H9 (cell line): ENCODE results near the gene PPARGC1A. TPM values are rescaled to one million over a fixed set of nuclear protein-coding genes. Genes with fewer than 3 reads are reported as not detected.

ENCODE experiments used
- DNase-seq: peaks from one replicate; pipeline ENCODE4 v3.0.0-alpha.2; 2017
- H2AFZ ChIP-seq: one replicate; pipeline ENCODE4 v1.6.1; 2013; ENCODE audit warnings: mild to moderate bottlenecking, low read length, control low read depth, moderate library complexity
- H2AK5ac ChIP-seq: 2 replicates; pipeline ENCODE4 v1.6.1; 2013; ENCODE audit warnings: low read length, control low read depth, mixed read lengths; ENCODE audit not compliant: insufficient read length
- H2BK120ac ChIP-seq: one replicate; pipeline ENCODE4 v1.6.1; 2013; ENCODE audit warnings: low read depth, mild to moderate bottlenecking, low read length, control low read depth, inconsistent platforms; ENCODE audit not compliant: poor library complexity, severe bottlenecking
- H2BK12ac ChIP-seq: 2 replicates; pipeline ENCODE4 v1.6.1; 2013; ENCODE audit warnings: low read length, control low read depth, mixed read lengths, low read depth; ENCODE audit not compliant: insufficient read length
- H2BK15ac ChIP-seq: 2 replicates; pipeline ENCODE4 v1.6.1; 2013; ENCODE audit warnings: low read depth, low read length, control low read depth
- H2BK20ac ChIP-seq: one replicate; pipeline ENCODE4 v1.6.1; 2013; ENCODE audit warnings: low read depth, mild to moderate bottlenecking, low read length, control low read depth, inconsistent platforms; ENCODE audit not compliant: poor library complexity, severe bottlenecking
- H2BK5ac ChIP-seq: 2 replicates; pipeline ENCODE4 v1.6.1; 2013; ENCODE audit warnings: low read length, control low read depth, mixed read lengths; ENCODE audit not compliant: insufficient read length
- H3K14ac ChIP-seq: 2 replicates; pipeline ENCODE4 v1.6.1; 2013; ENCODE audit warnings: low read length, control low read depth; ENCODE audit not compliant: insufficient read depth
- H3K18ac ChIP-seq: 2 replicates; pipeline ENCODE4 v1.6.1; 2013; ENCODE audit warnings: low read depth, mild to moderate bottlenecking, mixed read lengths, low read length, control low read depth; ENCODE audit not compliant: insufficient read length
- H3K23ac ChIP-seq: 2 replicates; pipeline ENCODE4 v1.6.1; 2013; ENCODE audit warnings: low read length, control low read depth, mixed read lengths, low read depth; ENCODE audit not compliant: insufficient read length
- H3K23me2 ChIP-seq: 2 replicates; pipeline ENCODE4 v1.6.1; 2013; ENCODE audit warnings: low read depth, mild to moderate bottlenecking, mixed read lengths, low read length, control low read depth; ENCODE audit not compliant: insufficient read length, poor library complexity, severe bottlenecking
- H3K27ac ChIP-seq: 2 replicates; pipeline ENCODE4 v1.5.1; 2013; ENCODE audit warnings: low read length, control low read depth, mixed read lengths, low read depth; ENCODE audit not compliant: insufficient read length
- H3K27me3 ChIP-seq: 2 replicates; pipeline ENCODE4 v1.6.1; 2013; ENCODE audit warnings: low read length, control low read depth, inconsistent platforms; ENCODE audit not compliant: insufficient read depth
- H3K4ac ChIP-seq: 2 replicates; pipeline ENCODE4 v1.6.1; 2013; ENCODE audit warnings: low read depth, mild to moderate bottlenecking, control low read depth, inconsistent platforms, low read length, moderate library complexity
- H3K4me1 ChIP-seq: 2 replicates; pipeline ENCODE4 v1.6.1; 2013; ENCODE audit warnings: low read length, control low read depth, inconsistent platforms; ENCODE audit not compliant: insufficient read depth
- H3K4me2 ChIP-seq: 2 replicates; pipeline ENCODE4 v1.6.1; 2013; ENCODE audit warnings: low read length, control low read depth, mixed read lengths; ENCODE audit not compliant: insufficient read length, insufficient read depth
- H3K56ac ChIP-seq: 2 replicates; pipeline ENCODE4 v1.6.1; 2013; ENCODE audit warnings: low read depth, mild to moderate bottlenecking, mixed read lengths, low read length, control low read depth; ENCODE audit not compliant: insufficient read length
- H3K79me1 ChIP-seq: 2 replicates; pipeline ENCODE4 v1.6.1; 2013; ENCODE audit warnings: low read depth, mild to moderate bottlenecking, moderate library complexity, low read length, control low read depth, inconsistent platforms; ENCODE audit not compliant: insufficient read depth, poor library complexity, severe bottlenecking
- H3K79me2 ChIP-seq: 2 replicates; pipeline ENCODE4 v1.6.1; 2013; ENCODE audit warnings: low read length, control low read depth, inconsistent platforms; ENCODE audit not compliant: insufficient read depth
- H3K9ac ChIP-seq: 2 replicates; pipeline ENCODE4 v1.6.1; 2013; ENCODE audit warnings: low read length, control low read depth, mixed read lengths; ENCODE audit not compliant: insufficient read length; ENCODE audit errors: extremely low read depth
- H3K9me3 ChIP-seq: one replicate; pipeline ENCODE4 v1.6.1; 2013; ENCODE audit warnings: low read depth, low read length, inconsistent platforms; ENCODE audit not compliant: control insufficient read depth
- H3T11ph ChIP-seq: one replicate; pipeline ENCODE4 v1.6.1; 2013; ENCODE audit warnings: mild to moderate bottlenecking, low read length, control low read depth, inconsistent platforms
- H4K20me1 ChIP-seq: one replicate; pipeline ENCODE4 v1.6.1; 2013; ENCODE audit not compliant: control insufficient read depth, insufficient read length, insufficient read depth
- H4K5ac ChIP-seq: 2 replicates; pipeline ENCODE4 v1.6.1; 2013; ENCODE audit warnings: low read depth, mild to moderate bottlenecking, mixed read lengths, low read length, control low read depth; ENCODE audit not compliant: insufficient read length
- H4K8ac ChIP-seq: replicated peaks from 2 replicates; pipeline ENCODE4 v1.6.1; 2013; ENCODE audit warnings: low read length, control low read depth, mixed read lengths, low read depth; ENCODE audit not compliant: insufficient read length
- H4K91ac ChIP-seq: 2 replicates; pipeline ENCODE4 v1.6.1; 2013; ENCODE audit warnings: low read depth, mild to moderate bottlenecking, moderate library complexity, mixed read lengths, low read length, control low read depth; ENCODE audit not compliant: insufficient read length
- H3K27ac Mint-ChIP-seq, 3 experiments: 2 replicates in 2 of 3; 3 replicates in 1 of 3; pipeline ENCODE4 v1.8.0; 2020 to 2021; ENCODE audit warnings: mixed read lengths in 3 of 3, mild to moderate bottlenecking in 1 of 3, moderate library complexity in 1 of 3
- H3K27me3 Mint-ChIP-seq: 2 replicates; pipeline ENCODE4 v1.8.0; 2021; ENCODE audit warnings: low read depth, mild to moderate bottlenecking, moderate library complexity, mixed read lengths
- H3K36me3 Mint-ChIP-seq, 3 experiments: 2 replicates in 2 of 3; 3 replicates in 1 of 3; pipeline ENCODE4 v1.8.0; 2020 to 2021; ENCODE audit warnings: low read depth in 3 of 3, mixed read lengths in 3 of 3; ENCODE audit not compliant: insufficient read depth in 1 of 3
- H3K4me1 Mint-ChIP-seq, 2 experiments: 2 replicates each; pipeline ENCODE4 v1.8.0; 2020; ENCODE audit warnings: mixed read lengths in 2 of 2
- H3K4me3 Mint-ChIP-seq, 2 experiments: 2 replicates in 1 of 2; 3 replicates in 1 of 2; pipeline ENCODE4 v1.8.0; 2020 to 2021; ENCODE audit warnings: mild to moderate bottlenecking in 2 of 2, mixed read lengths in 2 of 2, moderate library complexity in 1 of 2
- H3K9me3 Mint-ChIP-seq, 2 experiments: 2 replicates in 1 of 2; 3 replicates in 1 of 2; pipeline ENCODE4 v1.8.0; 2020; ENCODE audit warnings: mild to moderate bottlenecking in 2 of 2, mixed read lengths in 2 of 2, moderate library complexity in 1 of 2
- WGBS: extraction: QIAGEN DNeasy Blood & Tissue Kit; methylation state at CpG from one replicate; pipeline ENCODE4 v1.1.7; 2013; ENCODE audit warnings: missing lambda C conversion rate, low lambda C conversion rate, mixed read lengths; ENCODE audit not compliant: insufficient read length; ENCODE audit errors: extremely low coverage; 5-methylcytosine and 5-hydroxymethylcytosine counted together
- total RNA-seq: library from RNA; stranded (reverse); gene quantifications from 2 replicates; pipeline ENCODE4 v1.2.1, GENCODE V29; 2021
- TF ChIP-seq, protein P1 (sequence below): fragments of 200-600 bp; sonication (generic); conservative IDR thresholded peaks from 3 replicates; pipeline ENCODE4 v1.8.0; 2021; ENCODE audit warnings: antibody characterized with exemption, mild to moderate bottlenecking

Gene PPARGC1A
- total RNA-seq, 1 experiment from 2014 or later: 1.7 TPM

DNA sequence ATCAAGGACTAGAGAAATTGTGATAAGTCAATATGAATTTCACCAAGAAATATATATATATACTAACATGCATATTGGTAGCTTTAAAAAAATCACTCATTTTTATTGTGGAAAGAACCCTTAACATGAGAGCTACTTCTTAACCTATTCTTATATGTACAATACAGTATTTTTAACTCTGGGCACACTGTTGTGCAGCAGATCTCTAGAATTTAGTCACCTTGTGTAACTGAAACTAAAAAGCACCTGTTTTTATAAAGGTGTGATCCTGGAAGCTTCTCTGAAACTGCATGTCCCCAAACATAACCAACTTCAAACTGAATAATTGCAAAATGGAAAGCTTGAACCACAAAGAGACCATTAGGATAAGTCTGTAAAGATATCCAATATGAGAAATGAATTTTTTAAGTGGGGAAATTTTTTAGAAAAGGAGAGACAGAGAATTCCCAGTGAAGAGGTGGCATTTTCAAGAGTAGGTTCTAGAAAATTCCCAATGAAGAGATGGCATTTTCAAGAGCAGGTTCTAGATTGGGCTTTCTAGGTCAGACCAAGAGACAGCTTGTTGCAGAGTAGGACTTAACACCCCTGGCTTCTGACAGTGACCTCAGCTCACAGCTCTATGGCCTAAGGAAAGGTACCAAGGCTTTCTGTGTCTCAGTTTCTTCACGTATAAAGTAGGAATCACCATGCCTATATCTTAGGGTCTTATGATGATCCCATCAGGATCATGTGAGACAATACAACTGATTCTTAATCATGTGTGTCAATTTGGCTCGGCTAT is 22.0 kb upstream of the PPARGC1A start:
- Histone ChIP-seq H2BK5ac (no peak overlapping the region), H3K4me2 (no peak overlapping the region), H2BK15ac (no peak overlapping the region), H3K27me3 (no peaks in the 10 kb centered on the region), H2AFZ (no peak overlapping the region), H4K5ac (no peak overlapping the region), H2BK12ac (no peak overlapping the region), H3K79me1 (no peaks in the 10 kb centered on the region), H2BK120ac (no peak overlapping the region), H3K9me3 (no peaks in the 10 kb centered on the region), H3K4me1 (no peaks in the 10 kb centered on the region), H2BK20ac (no peak overlapping the region), H3K18ac (no peak overlapping the region), H4K20me1 (no peaks in the 10 kb centered on the region), H3K23me2 (no peaks in the 10 kb centered on the region), H4K91ac (no peak overlapping the region), H3K79me2 (no peaks in the 10 kb centered on the region), H3K27ac (no peak overlapping the region), H3T11ph (no peak overlapping the region), H3K9ac (no peak overlapping the region), H3K23ac (no peak overlapping the region), H3K56ac (no peak overlapping the region), H4K8ac (no peak overlapping the region), H3K4ac (no peak overlapping the region), H3K14ac (no peak overlapping the region), H2AK5ac (no peak overlapping the region)
- Mint-ChIP-seq H3K9me3 (no peaks in the 10 kb centered on the region), H3K27me3 (no peaks in the 10 kb centered on the region), H3K4me3 (no peak overlapping the region), H3K4me1 (no peaks in the 10 kb centered on the region), H3K27ac (no peak overlapping the region), H3K36me3 (no peaks in the 10 kb centered on the region)
- TF ChIP-seq, protein P1, sequence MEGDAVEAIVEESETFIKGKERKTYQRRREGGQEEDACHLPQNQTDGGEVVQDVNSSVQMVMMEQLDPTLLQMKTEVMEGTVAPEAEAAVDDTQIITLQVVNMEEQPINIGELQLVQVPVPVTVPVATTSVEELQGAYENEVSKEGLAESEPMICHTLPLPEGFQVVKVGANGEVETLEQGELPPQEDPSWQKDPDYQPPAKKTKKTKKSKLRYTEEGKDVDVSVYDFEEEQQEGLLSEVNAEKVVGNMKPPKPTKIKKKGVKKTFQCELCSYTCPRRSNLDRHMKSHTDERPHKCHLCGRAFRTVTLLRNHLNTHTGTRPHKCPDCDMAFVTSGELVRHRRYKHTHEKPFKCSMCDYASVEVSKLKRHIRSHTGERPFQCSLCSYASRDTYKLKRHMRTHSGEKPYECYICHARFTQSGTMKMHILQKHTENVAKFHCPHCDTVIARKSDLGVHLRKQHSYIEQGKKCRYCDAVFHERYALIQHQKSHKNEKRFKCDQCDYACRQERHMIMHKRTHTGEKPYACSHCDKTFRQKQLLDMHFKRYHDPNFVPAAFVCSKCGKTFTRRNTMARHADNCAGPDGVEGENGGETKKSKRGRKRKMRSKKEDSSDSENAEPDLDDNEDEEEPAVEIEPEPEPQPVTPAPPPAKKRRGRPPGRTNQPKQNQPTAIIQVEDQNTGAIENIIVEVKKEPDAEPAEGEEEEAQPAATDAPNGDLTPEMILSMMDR: no peak
- no CpG with 5 or more reads among the region's 2 CpGs for WGBS
- no peak for DNase-seq
